Measurements from ENCODE around the gene GABARAPL1. TPM values are rescaled to one million over a fixed set of nuclear protein-coding genes. Genes with fewer than 3 reads are reported as not detected.

The GABARAPL1 gene
- polyA plus RNA-seq, 1 of the 3 experiments (the other 2 are of a cell fraction): 9.2 TPM

DNA sequence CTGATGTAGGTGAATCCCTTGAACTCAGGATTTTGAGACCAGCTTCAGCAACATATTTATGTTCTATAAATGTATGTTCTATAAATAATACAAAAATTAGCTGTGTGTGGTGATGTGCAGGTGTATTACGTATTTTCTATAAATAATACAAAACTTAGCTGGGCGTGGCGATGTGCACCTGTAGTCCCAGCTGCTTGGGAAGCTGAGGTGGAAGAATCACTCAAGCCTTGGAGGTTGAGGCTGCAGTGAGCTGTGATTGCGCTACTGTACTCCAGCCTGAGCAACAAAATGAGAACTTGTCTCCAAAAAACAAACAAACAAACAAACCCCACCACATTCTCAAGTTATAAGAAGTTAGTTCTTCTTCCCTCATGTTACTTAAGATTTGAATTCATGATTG lies 39.5 kb downstream of the GABARAPL1 start:
- 18% methylated on average over 4 of the region's 4 CpGs for WGBS (ENCODE audit: low lambda C conversion rate)
- H3F3A ChIP-seq (replicated peaks; ENCODE audit: insufficient read depth): no peaks in the 10 kb centered on the region
- no peak overlapping the region for H3K4me2 ChIP-seq
- H3K9me3 ChIP-seq: no peaks in the 10 kb centered on the region
- no peaks in the 10 kb centered on the region; the same call in 1 of the 2 replicates for H3K27me3 ChIP-seq (ENCODE audit: insufficient read depth)
- H4K20me1 ChIP-seq (ENCODE audit: insufficient read depth): no peaks in the 10 kb centered on the region
- H3K36me3 ChIP-seq (replicated peaks in 1 of 2; ENCODE audit: control insufficient read depth in 1 of 2, insufficient read depth in 2 of 2, low read length in 1 of 2): no peaks in the 10 kb centered on the region
- H3K27ac ChIP-seq (ENCODE audit: low read depth in 2 of 2, low read length in 1 of 2): no peak overlapping the region
- no peak for TF ChIP-seq TCF12 (IDR thresholded peaks at IDR 0.05)
- POLR2A ChIA-PET: no interaction called here
- H3K4me3 ChIP-seq (ENCODE audit: low read depth in 2 of 2, low read length in 1 of 2): no peak overlapping the region
- H3K4me1 ChIP-seq (ENCODE audit: control insufficient read depth in 1 of 2, insufficient read depth in 2 of 2, low read depth in 1 of 2, low read length in 1 of 2): no peaks in the 10 kb centered on the region
- no peaks in the 10 kb centered on the region for H3K79me2 ChIP-seq (ENCODE audit: insufficient read depth)
- no peaks in the 10 kb centered on the region for H3K9me2 ChIP-seq
- no peak for DNase-seq
- CTCF ChIA-PET: interaction anchor here (1.2 to 1.3 kb wide), 2 partner anchors 16 to 99 kb away, joined by 3 read pairs; no protein-coding TSS in a partner anchor
- no peak overlapping the region for H2AFZ ChIP-seq (ENCODE audit: low read depth)
- no peak overlapping the region for H3K9ac ChIP-seq

DNA sequence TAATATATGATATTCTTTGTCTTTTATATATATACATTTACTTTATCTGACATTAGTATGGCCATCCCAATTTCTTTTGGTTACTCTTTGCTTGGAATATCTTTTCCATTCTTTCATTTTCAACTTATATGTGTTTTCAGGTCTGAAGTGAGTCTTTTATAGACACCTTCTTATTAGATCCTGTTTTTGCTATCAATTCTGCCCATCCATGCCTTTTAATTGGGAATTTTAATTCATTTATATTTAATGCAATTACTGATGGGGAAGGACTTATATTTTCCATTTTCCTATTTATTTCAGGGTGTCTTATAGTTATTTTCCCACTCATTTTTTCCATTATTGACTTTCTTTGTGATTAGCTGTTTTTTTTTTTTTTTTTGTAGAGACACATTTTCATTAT lies 43.4 kb downstream of the GABARAPL1 start:
- DNase-seq: no peak
- CTCF ChIA-PET: no interaction called here
- no peaks in the 10 kb centered on the region for H3K36me3 ChIP-seq (replicated peaks in 1 of 2; ENCODE audit: control insufficient read depth in 1 of 2, insufficient read depth in 2 of 2, low read length in 1 of 2)
- no peak for TF ChIP-seq RXRA (IDR thresholded peaks at IDR 0.05; ENCODE audit: borderline replicate concordance, low read depth)
- TF ChIP-seq JUND (IDR thresholded peaks at IDR 0.05): no peak
- TF ChIP-seq EZH2phosphoT487 (IDR thresholded peaks at IDR 0.05; ENCODE audit: borderline replicate concordance, low read depth): no peak
- TF ChIP-seq NRF1 (IDR thresholded peaks at IDR 0.05; ENCODE audit: low read depth, low read length): no peak
- TF ChIP-seq ELF1 (IDR thresholded peaks at IDR 0.05): no peak
- H3K27ac ChIP-seq (ENCODE audit: low read depth in 2 of 2, low read length in 1 of 2): no peak overlapping the region
- H3K4me3 ChIP-seq (ENCODE audit: low read depth in 2 of 2, low read length in 1 of 2): no peak overlapping the region
- no peaks in the 10 kb centered on the region for H3K9me3 ChIP-seq
- POLR2A ChIA-PET: no interaction called here
- H3K27me3 ChIP-seq (ENCODE audit: insufficient read depth): no peaks in the 10 kb centered on the region; the same call in 1 of the 2 replicates
- H3K4me2 ChIP-seq: no peak overlapping the region
- no peak overlapping the region for H3K9ac ChIP-seq
- no peak overlapping the region for H2AFZ ChIP-seq (ENCODE audit: low read depth)
- H3K79me2 ChIP-seq (ENCODE audit: insufficient read depth): no peaks in the 10 kb centered on the region
- no peaks in the 10 kb centered on the region for H3K9me2 ChIP-seq
- H3F3A ChIP-seq (replicated peaks; ENCODE audit: insufficient read depth): no peaks in the 10 kb centered on the region
- no peaks in the 10 kb centered on the region for H4K20me1 ChIP-seq (ENCODE audit: insufficient read depth)
- H3K4me1 ChIP-seq (ENCODE audit: control insufficient read depth in 1 of 2, insufficient read depth in 2 of 2, low read depth in 1 of 2, low read length in 1 of 2): no peaks in the 10 kb centered on the region

DNA sequence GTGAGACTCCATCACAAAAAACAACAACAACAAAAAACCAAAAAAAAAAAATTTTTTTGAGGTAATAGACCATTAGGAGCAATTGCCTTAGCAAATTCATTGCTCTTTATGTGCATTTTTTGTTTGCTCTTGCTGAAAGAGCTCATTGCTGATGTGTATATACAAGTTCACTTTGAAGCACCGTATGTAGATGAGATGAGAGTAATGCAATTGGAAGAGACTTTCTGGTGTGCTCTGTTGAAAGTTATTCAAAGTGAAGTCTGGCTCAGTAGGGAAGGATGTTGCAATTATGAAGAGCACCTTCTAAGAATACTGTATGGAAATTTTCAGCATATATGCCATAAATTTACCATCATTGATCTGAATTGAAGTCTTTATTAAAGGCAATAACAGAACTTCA lies 48.2 kb downstream of the GABARAPL1 start:
- no peak for DNase-seq
- Histone ChIP-seq H3K79me2 (ENCODE audit: insufficient read depth) (no peaks in the 10 kb centered on the region), H3K9ac (no peak overlapping the region), H3K9me2 (no peaks in the 10 kb centered on the region), H3K9me3 (no peaks in the 10 kb centered on the region), H3K36me3 (replicated peaks in 1 of 2; ENCODE audit: control insufficient read depth in 1 of 2, insufficient read depth in 2 of 2, low read length in 1 of 2) (no peaks in the 10 kb centered on the region), H3K4me1 (ENCODE audit: control insufficient read depth in 1 of 2, insufficient read depth in 2 of 2, low read depth in 1 of 2, low read length in 1 of 2) (no peaks in the 10 kb centered on the region), H4K20me1 (ENCODE audit: insufficient read depth) (no peaks in the 10 kb centered on the region), H3K27me3 (ENCODE audit: insufficient read depth) (no peaks in the 10 kb centered on the region), H3K4me3 (ENCODE audit: low read depth in 2 of 2, low read length in 1 of 2) (no peak overlapping the region), H2AFZ (ENCODE audit: low read depth) (no peak overlapping the region), H3K4me2 (no peak overlapping the region), H3K27ac (ENCODE audit: low read depth in 2 of 2, low read length in 1 of 2) (no peak overlapping the region), H3F3A (replicated peaks; ENCODE audit: insufficient read depth) (no peaks in the 10 kb centered on the region)
- TF ChIP-seq NRF1 (IDR thresholded peaks at IDR 0.05; ENCODE audit: low read depth, low read length): no peak
- no peak for TF ChIP-seq NFIC (IDR thresholded peaks at IDR 0.05; ENCODE audit: borderline replicate concordance)
- CTCF ChIA-PET: interaction anchor here (0.7 to 2.4 kb wide), 3 partner anchors 24 to 458 kb away, joined by 5 to 6 read pairs (median 5); no protein-coding TSS in a partner anchor
- POLR2A ChIA-PET: no interaction called here
- 8% methylated on average over 1 of the region's 1 CpG for WGBS (ENCODE audit: low lambda C conversion rate)

DNA sequence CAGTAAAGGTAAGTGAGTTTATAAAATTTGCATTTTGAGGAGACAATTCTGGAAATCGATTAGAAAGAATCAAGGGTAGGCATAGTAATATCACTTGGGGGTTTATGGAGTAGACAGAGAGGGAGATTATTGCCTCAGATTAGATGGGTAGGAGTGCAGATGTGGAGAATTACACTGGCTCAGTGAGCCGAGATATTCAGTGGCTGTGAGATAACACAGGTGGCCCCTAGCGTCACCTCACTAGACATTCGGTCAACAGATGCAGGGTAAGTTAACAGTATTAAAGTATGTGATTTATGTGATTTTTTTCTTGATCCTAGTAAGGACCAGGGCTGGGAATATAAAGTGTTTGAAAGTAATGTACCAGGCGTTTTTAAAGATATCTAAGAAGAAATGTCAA lies 55.4 kb downstream of the GABARAPL1 start:
- Histone ChIP-seq H3K9ac (no peak overlapping the region), H3K9me3 (no peaks in the 10 kb centered on the region), H3K9me2 (no peaks in the 10 kb centered on the region), H3K27ac (ENCODE audit: low read depth in 2 of 2, low read length in 1 of 2) (no peak overlapping the region), H3K79me2 (ENCODE audit: insufficient read depth) (no peaks in the 10 kb centered on the region), H3K4me1 (ENCODE audit: control insufficient read depth in 1 of 2, insufficient read depth in 2 of 2, low read depth in 1 of 2, low read length in 1 of 2) (no peaks in the 10 kb centered on the region; a peak in 1 of 4 replicates), H3K36me3 (replicated peaks in 1 of 2; ENCODE audit: control insufficient read depth in 1 of 2, insufficient read depth in 2 of 2, low read length in 1 of 2) (no peaks in the 10 kb centered on the region), H3K4me2 (no peak overlapping the region), H3K4me3 (ENCODE audit: low read depth in 2 of 2, low read length in 1 of 2) (no peak overlapping the region), H4K20me1 (ENCODE audit: insufficient read depth) (no peaks in the 10 kb centered on the region), H3K27me3 (ENCODE audit: insufficient read depth) (peaks cover 4% of the 10 kb centered on the region; the same call in 1 of the 2 replicates), H2AFZ (ENCODE audit: low read depth) (no peak overlapping the region), H3F3A (replicated peaks; ENCODE audit: insufficient read depth) (no peaks in the 10 kb centered on the region)
- WGBS (ENCODE audit: low lambda C conversion rate): 14% methylated on average over 5 of the region's 5 CpGs
- ChIA-PET CTCF (no interaction called here), POLR2A (no interaction called here)
- TF ChIP-seq GATA2 (CRISPR knock-in tag; IDR thresholded peaks at IDR 0.05) (peak; percentile 22; the same call in 1 of the 2 replicates), RFX5 (IDR thresholded peaks at IDR 0.05; ENCODE audit: low read length) (no peak)
- DNase-seq: peak; percentile 10

All from SK-N-SH (cell line).